Hepatocyte (in vitro differentiated cells): Measurements from ENCODE around the gene CEP135.

Experiments
- EZH2 ChIP-seq: fragments of 200-600 bp; sonication (generic); IDR thresholded peaks from 2 replicates; pipeline ENCODE4 v1.6.1; 2016; ENCODE audit warnings: antibody characterized with exemption, mild to moderate bottlenecking, borderline replicate concordance
- TF ChIP-seq, protein P1 (sequence below): fragments of 200-600 bp; sonication (generic); IDR thresholded peaks from 2 replicates; pipeline ENCODE4 v1.5.1; 2016; ENCODE audit warnings: antibody characterized with exemption, mild to moderate bottlenecking; ENCODE audit not compliant: poor library complexity

DNA sequence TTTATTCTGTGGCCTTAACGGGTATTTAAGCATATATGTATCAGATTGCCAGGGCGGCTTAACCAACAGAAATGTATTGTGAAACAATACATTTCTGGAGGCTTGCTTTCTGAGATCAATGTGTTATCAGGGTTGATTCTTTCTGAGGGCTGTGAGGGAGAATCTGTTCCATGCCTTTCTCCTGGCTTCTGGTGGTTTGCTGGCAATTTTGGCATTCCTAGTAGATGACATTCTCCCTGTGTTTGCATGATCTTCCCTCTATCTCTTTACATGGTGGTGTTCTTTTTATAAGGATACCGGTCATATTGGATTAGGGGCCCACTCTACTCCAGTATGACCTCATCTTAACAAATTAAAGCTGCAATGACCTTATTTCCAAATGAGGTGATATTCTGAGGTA, 16.9 kb upstream of the CEP135 start:
- TF ChIP-seq, protein P1, sequence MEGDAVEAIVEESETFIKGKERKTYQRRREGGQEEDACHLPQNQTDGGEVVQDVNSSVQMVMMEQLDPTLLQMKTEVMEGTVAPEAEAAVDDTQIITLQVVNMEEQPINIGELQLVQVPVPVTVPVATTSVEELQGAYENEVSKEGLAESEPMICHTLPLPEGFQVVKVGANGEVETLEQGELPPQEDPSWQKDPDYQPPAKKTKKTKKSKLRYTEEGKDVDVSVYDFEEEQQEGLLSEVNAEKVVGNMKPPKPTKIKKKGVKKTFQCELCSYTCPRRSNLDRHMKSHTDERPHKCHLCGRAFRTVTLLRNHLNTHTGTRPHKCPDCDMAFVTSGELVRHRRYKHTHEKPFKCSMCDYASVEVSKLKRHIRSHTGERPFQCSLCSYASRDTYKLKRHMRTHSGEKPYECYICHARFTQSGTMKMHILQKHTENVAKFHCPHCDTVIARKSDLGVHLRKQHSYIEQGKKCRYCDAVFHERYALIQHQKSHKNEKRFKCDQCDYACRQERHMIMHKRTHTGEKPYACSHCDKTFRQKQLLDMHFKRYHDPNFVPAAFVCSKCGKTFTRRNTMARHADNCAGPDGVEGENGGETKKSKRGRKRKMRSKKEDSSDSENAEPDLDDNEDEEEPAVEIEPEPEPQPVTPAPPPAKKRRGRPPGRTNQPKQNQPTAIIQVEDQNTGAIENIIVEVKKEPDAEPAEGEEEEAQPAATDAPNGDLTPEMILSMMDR = no peak
- no peak for TF ChIP-seq EZH2
